GM18507 (cell line): ENCODE results near the gene EGLN2.
"Not testable (repeated sequence)": the region's sequence is repeated elsewhere in the genome, so short reads cannot be mapped to it uniquely, and the experiment has no call there.

Experiments
- DNase-seq: peaks from one replicate; pipeline ENCODE4 v3.0.0; 2011; ENCODE audit warnings: low read depth; ENCODE audit not compliant: insufficient read length; ENCODE audit errors: extremely low spot score
- FAIRE-seq: peaks from 2 replicates; lab custom pipeline; 2011; peaks lifted over from hg19 to GRCh38; lab: Jason Lieb, UNC

EGLN2 gene

DNA sequence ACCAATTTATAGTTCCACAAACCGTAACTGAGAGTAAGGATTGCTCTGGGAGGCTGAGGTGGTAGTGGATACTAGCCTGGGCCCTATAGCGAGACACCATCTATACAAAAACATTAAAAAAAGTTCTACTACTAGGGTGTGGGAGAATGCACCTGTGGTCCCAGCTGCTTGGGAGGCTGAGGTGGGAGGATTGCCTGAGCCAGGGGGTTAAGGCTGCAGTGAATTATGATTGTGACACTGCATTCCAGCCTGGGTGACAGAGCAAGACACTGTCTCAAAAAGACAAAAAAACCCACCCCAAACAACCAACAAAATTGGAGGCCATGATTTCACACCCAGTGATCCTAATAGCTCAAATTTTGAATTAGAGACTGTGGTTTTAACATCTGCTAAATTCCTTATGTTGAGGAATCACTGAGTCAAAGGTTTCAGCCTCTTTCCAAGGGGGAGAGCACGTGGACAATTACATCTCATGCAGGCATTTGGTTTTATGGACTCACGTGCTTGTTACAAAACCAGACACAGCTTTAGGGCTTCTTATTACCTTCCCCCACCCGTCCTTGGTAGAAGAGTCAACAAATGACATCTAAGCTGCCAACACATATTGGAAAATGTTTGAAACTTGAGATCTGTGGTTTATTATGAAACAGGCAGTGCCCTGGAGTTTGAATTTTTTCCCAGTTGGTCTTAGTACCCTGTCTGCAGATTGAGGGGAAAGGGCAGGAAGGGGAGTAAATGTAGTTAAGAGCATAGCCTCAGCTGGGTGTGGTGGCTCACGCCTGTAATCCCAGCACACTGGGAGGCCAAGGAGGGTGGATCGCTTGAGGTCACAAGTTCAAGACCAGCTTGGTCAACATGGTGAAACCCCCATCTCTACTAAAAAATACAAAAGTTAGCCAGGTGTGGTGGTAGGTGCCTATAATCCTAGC lies 32.8 kb downstream of the EGLN2 start:
- no peak for DNase-seq
- FAIRE-seq, result no peak

- FAIRE-seq, DNase-seq: not testable (repeated sequence)
These were observed 33.4 kb downstream of the EGLN2 start for GRCh38 chr19:40832431-40832790.

- not testable (repeated sequence) for DNase-seq
These were observed 34.9 kb downstream of the EGLN2 start for GRCh38 chr19:40833728-40834533.

DNA sequence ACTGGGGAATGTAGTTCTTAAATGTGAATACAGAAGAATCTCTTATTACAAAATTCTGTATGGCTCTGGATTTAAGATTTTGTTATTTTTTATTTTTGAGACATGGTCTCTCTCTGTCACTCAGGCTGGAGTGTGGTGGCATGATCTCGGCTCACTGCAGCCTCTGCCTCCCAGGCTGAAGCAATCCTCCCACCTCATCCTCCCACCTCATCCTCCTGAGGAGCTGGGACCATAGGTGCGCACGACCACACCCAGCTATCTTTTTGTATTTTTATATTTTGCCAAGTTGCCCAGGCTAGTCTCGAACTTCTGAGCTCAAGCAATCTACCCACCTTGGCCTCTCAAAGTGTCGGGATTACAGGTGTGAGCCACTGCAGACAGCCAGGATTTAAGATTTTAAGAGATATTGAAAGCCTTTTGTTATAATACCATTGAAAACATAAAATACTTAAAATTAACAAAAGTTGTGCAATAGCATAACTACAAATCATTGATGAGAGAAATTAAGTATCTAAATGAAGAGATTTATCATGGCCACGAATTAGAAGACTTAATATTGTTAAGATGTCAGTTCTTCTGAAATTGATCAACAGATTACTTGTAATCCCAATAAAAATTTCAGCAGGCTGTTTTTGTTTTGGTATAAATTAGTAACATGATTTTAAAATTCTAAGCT lies 37.9 kb downstream of the EGLN2 start:
- FAIRE-seq (no peak), DNase-seq (no peak)

More at GRCh38 chr19:40833728-40834533, 34.9 kb downstream of the EGLN2 start:
- not testable (repeated sequence) for FAIRE-seq

GRCh38 chr19:40838477-40838876 lies 39.5 kb downstream of the EGLN2 start:
- not testable (repeated sequence) for FAIRE-seq, DNase-seq

- not testable (repeated sequence) for DNase-seq, FAIRE-seq
These were observed 43.0 kb downstream of the EGLN2 start for GRCh38 chr19:40842012-40842411.

GRCh38 chr19:40842997-40843652 lies 44.1 kb downstream of the EGLN2 start:
- not testable (repeated sequence) for DNase-seq, FAIRE-seq

DNA sequence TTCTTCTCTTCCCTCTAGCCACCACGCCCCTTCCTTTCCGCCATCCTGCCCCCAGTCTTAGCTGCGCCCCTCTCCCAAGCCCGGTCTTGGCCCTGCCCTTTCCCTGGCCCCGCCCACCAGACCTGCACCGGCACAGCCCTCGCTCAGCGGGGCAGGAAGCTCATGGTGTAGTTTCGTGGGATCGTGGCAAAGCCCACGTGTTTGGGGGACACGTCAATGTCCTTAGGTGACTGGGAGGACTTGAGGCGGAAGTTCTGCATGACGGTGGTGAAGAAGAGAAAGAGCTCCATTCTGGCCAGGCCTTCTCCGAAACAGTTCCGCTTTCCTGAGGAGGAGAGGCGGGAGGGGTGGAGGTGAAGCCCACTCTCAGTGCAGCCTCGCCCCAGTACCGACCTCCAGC lies 44.7 kb downstream of the EGLN2 start:
- not testable (repeated sequence) for FAIRE-seq, DNase-seq

DNA sequence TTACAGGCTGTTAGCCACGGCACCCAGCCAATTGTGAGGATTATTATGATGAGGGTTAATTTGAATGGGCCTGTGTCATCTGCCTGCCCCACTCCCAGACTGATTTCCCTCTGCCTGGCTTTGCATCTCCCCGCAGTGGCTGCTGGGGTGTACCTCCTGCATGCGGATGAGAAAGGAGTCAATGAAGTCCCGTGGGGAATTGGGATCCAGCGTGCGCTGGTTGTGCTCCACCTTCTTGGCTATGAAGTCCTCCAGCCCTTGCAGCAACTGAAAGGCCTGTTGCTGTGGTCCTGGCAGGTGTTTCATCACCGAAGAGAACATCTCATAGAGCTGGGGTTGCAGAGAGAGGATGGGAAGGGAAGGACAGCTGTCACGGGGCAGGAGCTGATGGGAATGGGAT lies 47.7 kb downstream of the EGLN2 start:
- FAIRE-seq, result not testable (repeated sequence)

GRCh38 chr19:40850277-40850676 lies 51.3 kb downstream of the EGLN2 start, which contains the start of gene CYP2A6:
Gene CYP2A6, minus strand, starts transcription at chr19:40850447. Its CDS starts 21 bp downstream, at chr19:40850426.
- DNase-seq, FAIRE-seq: not testable (repeated sequence)

More for the DNA sequence above, 47.7 kb downstream of the EGLN2 start:
- not testable (repeated sequence) for DNase-seq

GRCh38 chr19:40852467-40853152 lies 53.6 kb downstream of the EGLN2 start:
- DNase-seq, FAIRE-seq: not testable (repeated sequence)
